Activated T-cell treated with anti-CD3 and anti-CD28 coated beads, Interleukin-2, amount 50 U/mL, for 24 hours (primary cell): ENCODE results near the gene CDY1.
"Not testable (repeated sequence)": the region's sequence is repeated elsewhere in the genome, so short reads cannot be mapped to it uniquely, and the experiment has no call there.

Experiments
- DNase-seq: peaks from one replicate; pipeline ENCODE4 v3.0.0-alpha.2; 2020
- H3K27ac Mint-ChIP-seq: 2 replicates; pipeline ENCODE4 v1.8.0; 2020; ENCODE audit warnings: mild to moderate bottlenecking, mixed read lengths
- H3K27me3 Mint-ChIP-seq: 2 replicates; pipeline ENCODE4 v1.8.0; 2020; ENCODE audit warnings: mixed read lengths
- H3K36me3 Mint-ChIP-seq: 2 replicates; pipeline ENCODE4 v1.8.0; 2020; ENCODE audit warnings: low read depth, mixed read lengths
- H3K4me1 Mint-ChIP-seq: 2 replicates; pipeline ENCODE4 v1.8.0; 2020; ENCODE audit warnings: low read depth, mixed read lengths
- H3K4me3 Mint-ChIP-seq: 2 replicates; pipeline ENCODE4 v1.8.0; 2020; ENCODE audit warnings: mild to moderate bottlenecking, moderate library complexity, mixed read lengths
- H3K9me3 Mint-ChIP-seq: 2 replicates; pipeline ENCODE4 v1.8.0; 2020; ENCODE audit warnings: mixed read lengths

CDY1 gene

GRCh38 chrY:25621817-25622216 is at the start of gene CDY1:
TSS of gene CDY1 (plus strand) at chrY:25622117. CDS start at chrY:25622443, 326 bp downstream.
- not testable (repeated sequence) for H3K27me3 Mint-ChIP-seq, DNase-seq, H3K36me3 Mint-ChIP-seq, H3K9me3 Mint-ChIP-seq, H3K4me1 Mint-ChIP-seq, H3K27ac Mint-ChIP-seq, H3K4me3 Mint-ChIP-seq

GRCh38 chrY:25593336-25593735 is 28.6 kb upstream of the CDY1 start:
- H3K36me3 Mint-ChIP-seq, H3K9me3 Mint-ChIP-seq, DNase-seq, H3K27ac Mint-ChIP-seq, H3K4me3 Mint-ChIP-seq, H3K27me3 Mint-ChIP-seq, H3K4me1 Mint-ChIP-seq: not testable (repeated sequence)

DNA sequence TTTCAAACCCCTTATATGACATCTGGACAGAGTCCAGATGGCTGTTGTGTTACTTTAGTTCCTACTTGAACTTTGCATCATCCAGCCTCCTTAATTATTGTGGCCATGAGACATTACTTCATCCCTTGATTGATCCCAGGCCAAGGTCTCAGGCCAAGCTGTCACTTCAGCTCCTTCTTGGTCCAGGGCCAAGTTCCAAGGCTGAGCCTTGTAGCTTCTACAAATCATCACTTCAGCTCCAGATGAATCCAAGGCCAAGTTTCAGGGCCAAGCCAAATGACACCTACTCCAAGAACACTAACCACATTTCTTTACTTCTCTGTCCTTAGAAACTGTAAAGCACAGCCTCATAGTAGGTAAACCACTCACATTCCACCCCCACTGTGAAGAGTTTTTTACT is 1.7 kb upstream of the CDY1 start:
- H3K9me3 Mint-ChIP-seq, DNase-seq, H3K4me1 Mint-ChIP-seq, H3K27ac Mint-ChIP-seq, H3K27me3 Mint-ChIP-seq, H3K36me3 Mint-ChIP-seq, H3K4me3 Mint-ChIP-seq: not testable (repeated sequence)

DNA sequence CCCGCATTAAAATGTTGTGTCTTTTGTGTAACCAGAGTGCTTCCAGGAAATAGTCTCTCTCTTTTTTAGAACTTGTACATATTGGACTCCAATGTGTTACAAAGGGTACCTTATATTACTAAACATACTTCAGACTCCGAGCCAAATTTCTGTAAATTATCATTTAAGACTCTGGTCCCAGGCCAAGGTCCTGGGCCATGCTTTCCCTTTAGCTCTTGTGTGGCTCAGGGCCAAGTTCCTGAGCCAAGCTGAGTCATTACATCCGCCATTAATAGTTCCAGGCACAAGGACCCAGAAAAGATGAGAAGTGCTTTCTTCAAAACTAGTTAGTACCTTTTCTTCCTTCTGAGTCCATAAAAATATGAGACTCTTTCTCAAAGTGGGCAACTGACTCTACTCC is 4.6 kb downstream of the CDY1 start:
- not testable (repeated sequence) for DNase-seq, H3K4me1 Mint-ChIP-seq, H3K9me3 Mint-ChIP-seq, H3K36me3 Mint-ChIP-seq, H3K27me3 Mint-ChIP-seq, H3K4me3 Mint-ChIP-seq, H3K27ac Mint-ChIP-seq

- H3K4me3 Mint-ChIP-seq, H3K4me1 Mint-ChIP-seq, DNase-seq: not testable (repeated sequence)
Measured at GRCh38 chrY:25630383-25631112, 8.6 kb downstream of the CDY1 start.

GRCh38 chrY:25639852-25640251 is 17.9 kb downstream of the CDY1 start:
- H3K4me1 Mint-ChIP-seq, result not testable (repeated sequence)

More at GRCh38 chrY:25630383-25631112, 8.6 kb downstream of the CDY1 start:
- not testable (repeated sequence) for H3K27me3 Mint-ChIP-seq, H3K27ac Mint-ChIP-seq, H3K36me3 Mint-ChIP-seq, H3K9me3 Mint-ChIP-seq

GRCh38 chrY:25643024-25643915 is 21.4 kb downstream of the CDY1 start:
- H3K27ac Mint-ChIP-seq, H3K4me1 Mint-ChIP-seq, H3K9me3 Mint-ChIP-seq, H3K27me3 Mint-ChIP-seq, H3K4me3 Mint-ChIP-seq, H3K36me3 Mint-ChIP-seq, DNase-seq: not testable (repeated sequence)

More at GRCh38 chrY:25639852-25640251, 17.9 kb downstream of the CDY1 start:
- not testable (repeated sequence) for H3K27me3 Mint-ChIP-seq, H3K27ac Mint-ChIP-seq, H3K4me3 Mint-ChIP-seq, DNase-seq, H3K9me3 Mint-ChIP-seq, H3K36me3 Mint-ChIP-seq
